Gastroesophageal sphincter (tissue), 2 donors: Measurements from ENCODE around the gene TPRG1L.

Experiments used
- POLR2A ChIP-seq, 2 donors: fragments of 450-650 bp; IDR thresholded peaks; one replicate each; pipeline ENCODE4 v1.6.1; 2017; ENCODE audit warnings: antibody characterized with exemption in 2 of 2, mild to moderate bottlenecking in 2 of 2, moderate library complexity in 1 of 2
- POLR2AphosphoS5 ChIP-seq: sonication (generic); formaldehyde crosslinking; IDR thresholded peaks from one replicate; pipeline ENCODE4 v1.6.1; 2017; ENCODE audit warnings: antibody characterized with exemption

DNA sequence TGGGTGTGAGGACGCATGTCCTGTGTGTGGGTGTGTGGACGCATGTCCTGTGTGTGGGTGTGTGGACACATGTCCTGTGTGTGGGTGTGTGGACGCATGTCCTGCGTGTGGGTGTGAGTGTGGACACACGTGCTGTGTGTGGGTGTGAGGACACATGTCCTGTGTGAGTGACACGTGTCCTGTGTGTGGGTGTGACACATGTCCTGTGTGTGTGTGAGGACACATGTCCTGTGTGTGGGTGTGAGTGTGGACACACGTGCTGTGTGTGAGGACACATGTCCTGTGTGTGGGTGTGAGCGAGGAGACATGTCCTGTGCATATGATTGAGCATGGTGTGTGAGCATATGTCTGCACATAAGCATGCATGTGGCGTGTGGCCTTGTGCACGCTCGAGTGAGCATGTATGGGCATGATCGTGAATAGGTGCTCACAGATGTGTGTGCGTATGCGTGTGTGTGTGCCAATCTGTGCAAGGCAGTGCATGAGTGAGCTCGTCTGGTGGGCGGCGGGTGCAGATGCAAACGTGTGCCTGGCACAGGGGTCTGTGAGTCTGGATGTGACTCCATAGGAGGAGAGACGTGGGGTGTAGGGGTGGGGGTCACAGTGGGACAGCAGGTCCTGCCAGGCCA is 38.8 kb upstream of the TPRG1L start:
- TF ChIP-seq POLR2AphosphoS5 (no peak), POLR2A (IDR thresholded peaks at IDR 0.05) (no peak)
